ENCODE measurements around the gene CCL25.
A peak's percentile ranks its signal among the peaks of the same experiment; 100 is the strongest.

CCL25 gene

GRCh38 chr19:8046569-8047165 is 5.9 kb upstream of the CCL25 start:
- DNase-seq, result no peak

- DNase-seq, result peak; percentile 25
These were observed 2.1 kb upstream of the CCL25 start for GRCh38 chr19:8050274-8051096.

- DNase-seq, result no peak
These were observed 1.6 kb downstream of the CCL25 start for GRCh38 chr19:8054169-8054568.

GRCh38 chr19:8056533-8056932 is 4.0 kb downstream of the CCL25 start:
- DNase-seq, result no peak

GRCh38 chr19:8057545-8058270 is 5.1 kb downstream of the CCL25 start:
- DNase-seq, result no peak

GRCh38 chr19:8064911-8065874 is 12.6 kb downstream of the CCL25 start:
- no peak for DNase-seq

GRCh38 chr19:8065875-8066261 is 13.3 kb downstream of the CCL25 start:
- no peak for DNase-seq

GRCh38 chr19:8069096-8069973 is 16.8 kb downstream of the CCL25 start:
- DNase-seq, result no peak

GRCh38 chr19:8071912-8072311 is 19.4 kb downstream of the CCL25 start:
- no peak for DNase-seq

GRCh38 chr19:8074501-8074900 is 21.9 kb downstream of the CCL25 start:
- no peak for DNase-seq

- no peak for DNase-seq
These were observed 22.9 kb downstream of the CCL25 start for GRCh38 chr19:8075158-8076074.

GRCh38 chr19:8079988-8080387 is 27.4 kb downstream of the CCL25 start:
- no peak for DNase-seq

GRCh38 chr19:8080832-8081231 is 28.3 kb downstream of the CCL25 start:
- DNase-seq, result no peak

- no peak for DNase-seq
These were observed 29.3 kb downstream of the CCL25 start for GRCh38 chr19:8081569-8082550.

GRCh38 chr19:8083141-8083540 is 30.6 kb downstream of the CCL25 start:
- DNase-seq, result no peak

GRCh38 chr19:8084152-8084551 is 31.6 kb downstream of the CCL25 start:
- no peak for DNase-seq

- DNase-seq, result no peak
These were observed 33.2 kb downstream of the CCL25 start for GRCh38 chr19:8085598-8086408.

GRCh38 chr19:8086849-8087248 is 34.3 kb downstream of the CCL25 start:
- no peak for DNase-seq

Measured in KG1 (cell line).